Calu3 (cell line): Measurements from ENCODE around the gene CCR6. TPM values are rescaled to one million over a fixed set of nuclear protein-coding genes. Genes with fewer than 3 reads are reported as not detected.

Source experiments
- BruUV-seq: library from RNA; stranded (reverse); fragments of 400-500 nt; replicated peaks from 2 replicates; lab custom pipeline; 2021; lab: Mats Ljungman, UMichigan
- CTCF ChIA-PET: fragments of 300-600 bp; sonication (Branson Sonifier 250); formaldehyde crosslinking; loops from one replicate; lab custom pipeline; 2022; ENCODE audit warnings: antibody characterized with exemption; lab: Charles Lee
- DNase-seq: peaks from one replicate; pipeline ENCODE4 v3.0.0; 2022
- H3K27ac Mint-ChIP-seq: one replicate; pipeline ENCODE4 v1.8.0; 2022; ENCODE audit warnings: mixed read lengths; ENCODE audit not compliant: unreplicated experiment
- H3K27me3 Mint-ChIP-seq: one replicate; pipeline ENCODE4 v1.8.0; 2022; ENCODE audit warnings: mixed read lengths; ENCODE audit not compliant: unreplicated experiment
- H3K36me3 Mint-ChIP-seq: one replicate; pipeline ENCODE4 v1.8.0; 2022; ENCODE audit warnings: mild to moderate bottlenecking, moderate library complexity, mixed read lengths; ENCODE audit not compliant: insufficient read depth, unreplicated experiment
- H3K4me1 Mint-ChIP-seq: one replicate; pipeline ENCODE4 v1.8.0; 2022; ENCODE audit warnings: mild to moderate bottlenecking, low read depth, mixed read lengths; ENCODE audit not compliant: unreplicated experiment
- H3K4me3 Mint-ChIP-seq: one replicate; pipeline ENCODE4 v1.8.0; 2022; ENCODE audit warnings: mild to moderate bottlenecking, low read depth, moderate library complexity, mixed read lengths; ENCODE audit not compliant: unreplicated experiment
- H3K9me3 Mint-ChIP-seq: one replicate; pipeline ENCODE4 v1.8.0; 2022; ENCODE audit warnings: low read depth, mixed read lengths; ENCODE audit not compliant: unreplicated experiment
- CTCF ChIP-seq: fragments of 200-600 bp; IDR thresholded peaks from one replicate; pipeline ENCODE4 v1.8.0; 2022; ENCODE audit warnings: antibody characterized with exemption; ENCODE audit not compliant: unreplicated experiment
- intact Hi-C: fragments of 100-400 bp; cut with micrococcal nuclease; formaldehyde crosslinking; loops from one replicate; pipeline ENCODE4 v1.10.0; 2022; ENCODE audit not compliant: unreplicated experiment
- total RNA-seq: library from RNA; stranded (reverse); gene quantifications from 2 replicates; pipeline ENCODE4 v1.2.3, GENCODE V29; 2022

CCR6 gene
- total RNA-seq, 1 experiment from 2014 or later: not detected

- Mint-ChIP-seq H3K9me3 (no peaks in the 10 kb centered on the region), H3K4me3 (no peak overlapping the region), H3K4me1 (no peaks in the 10 kb centered on the region), H3K27ac (no peak overlapping the region), H3K27me3 (peaks cover 45% of the 10 kb centered on the region), H3K36me3 (no peaks in the 10 kb centered on the region)
- BruUV-seq: no TSS peak
- DNase-seq: no peak
- intact Hi-C loops: no loop called here
- CTCF ChIA-PET: no interaction called here
- no peak for TF ChIP-seq CTCF
Observed at GRCh38 chr6:167093406-167093921, 29.4 kb upstream of the CCR6 start.

- Mint-ChIP-seq H3K4me3 (no peak overlapping the region), H3K27me3 (peaks cover 50% of the 10 kb centered on the region), H3K36me3 (no peaks in the 10 kb centered on the region), H3K4me1 (no peaks in the 10 kb centered on the region), H3K27ac (no peak overlapping the region), H3K9me3 (no peaks in the 10 kb centered on the region)
- BruUV-seq: no TSS peak
- no peak for TF ChIP-seq CTCF
- CTCF ChIA-PET: no interaction called here
- intact Hi-C loops: no loop called here
- no peak for DNase-seq
Observed at GRCh38 chr6:167093922-167094432, 28.9 kb upstream of the CCR6 start.

GRCh38 chr6:167094436-167094819 is 28.5 kb upstream of the CCR6 start:
- no TSS peak for BruUV-seq
- CTCF ChIA-PET: no interaction called here
- Mint-ChIP-seq H3K9me3 (no peaks in the 10 kb centered on the region), H3K27ac (no peak overlapping the region), H3K4me3 (no peak overlapping the region), H3K36me3 (no peaks in the 10 kb centered on the region), H3K4me1 (no peaks in the 10 kb centered on the region), H3K27me3 (peaks cover 54% of the 10 kb centered on the region)
- no peak for DNase-seq
- no peak for TF ChIP-seq CTCF
- intact Hi-C loops: no loop called here

- no peaks in the 10 kb centered on the region for H3K9me3 Mint-ChIP-seq
- CTCF ChIA-PET: no interaction called here
- intact Hi-C loops: no loop called here
- DNase-seq: no peak
- H3K27ac Mint-ChIP-seq: no peak overlapping the region
- H3K36me3 Mint-ChIP-seq: no peaks in the 10 kb centered on the region
- no peak for TF ChIP-seq CTCF
- no peak overlapping the region for H3K4me3 Mint-ChIP-seq
- no peaks in the 10 kb centered on the region for H3K4me1 Mint-ChIP-seq
- H3K27me3 Mint-ChIP-seq: peaks cover 58% of the 10 kb centered on the region
- no TSS peak for BruUV-seq
Observed at GRCh38 chr6:167094820-167095637, 27.9 kb upstream of the CCR6 start.
